ENCODE results near the gene OR7D2.
"Not testable (repeated sequence)": the region's sequence is repeated elsewhere in the genome, so short reads cannot be mapped to it uniquely, and the experiment has no call there.

Gene OR7D2

DNA sequence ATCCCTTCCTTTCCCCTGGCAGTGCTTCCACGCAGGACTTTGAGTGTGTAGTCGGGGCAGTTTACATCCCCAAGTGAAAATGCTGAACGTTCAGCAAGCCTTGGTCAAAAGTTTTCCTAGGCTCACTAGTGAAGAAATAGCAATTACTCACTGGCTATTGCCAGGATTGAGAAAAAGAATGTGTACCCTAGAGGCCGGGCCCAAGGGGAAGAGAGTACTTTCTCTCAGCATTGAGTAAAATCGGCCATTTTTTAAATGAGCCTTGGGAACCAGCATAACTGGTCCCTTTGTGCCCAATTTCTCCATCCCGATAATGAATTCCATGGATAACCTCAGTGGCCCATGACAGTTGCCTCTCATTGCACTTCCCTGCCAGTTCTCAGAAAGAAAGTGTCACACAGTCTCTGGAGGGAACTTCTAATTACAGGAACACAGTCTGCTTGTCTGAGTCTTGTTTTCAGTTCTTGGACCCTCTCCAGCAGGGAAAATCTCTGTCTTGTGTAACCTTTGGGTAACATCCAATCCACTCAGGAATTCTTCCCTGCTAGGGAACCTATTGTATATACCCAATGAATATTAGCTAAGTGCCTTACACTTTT is 7.3 kb upstream of the OR7D2 start:
- no CpG with 5 or more reads among the region's 6 CpGs for WGBS (ENCODE audit: extremely low coverage, insufficient coverage, low lambda C conversion rate)
- Histone ChIP-seq H2BK15ac (replicated peaks; ENCODE audit: low read depth) (no peak overlapping the region), H2AK5ac (ENCODE audit: low read length) (no peak overlapping the region), H3K79me2 (ENCODE audit: control insufficient read depth, insufficient read depth, low read length) (no peaks in the 10 kb centered on the region), H3K4me1 (ENCODE audit: control insufficient read depth, low read depth, low read length) (no peaks in the 10 kb centered on the region), H3K79me1 (ENCODE audit: low read length) (no peaks in the 10 kb centered on the region), H3K27ac (ENCODE audit: low read depth, low read length) (no peak overlapping the region), H3K4me3 (ENCODE audit: low read length) (no peak overlapping the region), H4K8ac (ENCODE audit: low read depth, low read length) (no peak overlapping the region), H2BK5ac (ENCODE audit: low read length) (no peak overlapping the region), H3K4me2 (ENCODE audit: low read length) (no peak overlapping the region), H3K36me3 (ENCODE audit: control insufficient read depth, insufficient read depth, low read length) (no peaks in the 10 kb centered on the region), H2BK120ac (ENCODE audit: low read depth, low read length) (no peak overlapping the region), H3K4ac (ENCODE audit: low read depth, low read length) (no peak overlapping the region), H3K9ac (ENCODE audit: low read length) (no peak overlapping the region), H3K56ac (ENCODE audit: low read length) (no peak overlapping the region), H3K23ac (ENCODE audit: low read length) (no peak overlapping the region), H3K27me3 (ENCODE audit: insufficient read depth, low read length, poor library complexity) (no peaks in the 10 kb centered on the region), H3K18ac (ENCODE audit: low read length) (no peak overlapping the region), H4K5ac (ENCODE audit: low read length) (no peak overlapping the region)
- DNase-seq, result no peak

DNA sequence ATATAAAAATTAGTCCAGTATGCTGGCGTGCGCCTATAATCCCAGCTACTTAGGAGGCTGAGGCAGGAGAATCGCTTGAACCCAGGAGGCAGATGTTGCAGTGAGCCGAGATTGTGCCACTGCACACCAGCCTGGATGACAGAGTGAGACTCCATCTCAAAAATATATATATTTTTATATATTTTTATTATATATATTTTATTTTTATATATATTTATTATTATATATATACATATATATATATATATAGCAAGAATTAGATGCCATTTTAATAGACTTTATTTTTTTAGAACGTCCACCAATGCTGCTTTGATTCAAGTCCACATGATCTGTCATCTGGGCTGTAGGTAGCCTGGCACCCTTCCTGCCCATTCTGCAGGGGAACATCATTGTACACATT is 3.5 kb upstream of the OR7D2 start:
- Histone ChIP-seq H3K79me1 (ENCODE audit: low read length) (no peaks in the 10 kb centered on the region), H2BK120ac (ENCODE audit: low read depth, low read length) (no peak overlapping the region), H2AK5ac (ENCODE audit: low read length) (no peak overlapping the region), H3K4me1 (ENCODE audit: control insufficient read depth, low read depth, low read length) (no peaks in the 10 kb centered on the region), H3K4me2 (ENCODE audit: low read length) (no peak overlapping the region), H3K79me2 (ENCODE audit: control insufficient read depth, insufficient read depth, low read length) (no peaks in the 10 kb centered on the region), H2BK5ac (ENCODE audit: low read length) (no peak overlapping the region), H3K27ac (ENCODE audit: low read depth, low read length) (no peak overlapping the region), H3K56ac (ENCODE audit: low read length) (no peak overlapping the region), H3K18ac (ENCODE audit: low read length) (no peak overlapping the region), H3K4ac (ENCODE audit: low read depth, low read length) (no peak overlapping the region), H2BK15ac (replicated peaks; ENCODE audit: low read depth) (no peak overlapping the region), H4K8ac (ENCODE audit: low read depth, low read length) (no peak overlapping the region), H3K23ac (ENCODE audit: low read length) (no peak overlapping the region), H3K36me3 (ENCODE audit: control insufficient read depth, insufficient read depth, low read length) (no peaks in the 10 kb centered on the region), H3K27me3 (ENCODE audit: insufficient read depth, low read length, poor library complexity) (no peaks in the 10 kb centered on the region), H3K9ac (ENCODE audit: low read length) (no peak overlapping the region), H3K4me3 (ENCODE audit: low read length) (no peak overlapping the region), H4K5ac (ENCODE audit: low read length) (no peak overlapping the region)
- no CpG with 5 or more reads among the region's 5 CpGs for WGBS (ENCODE audit: extremely low coverage, insufficient coverage, low lambda C conversion rate)
- no peak for DNase-seq

GRCh38 chr19:9183000-9183399 is 4.2 kb downstream of the OR7D2 start:
- H3K79me1 ChIP-seq (ENCODE audit: low read length), result no peaks in the 10 kb centered on the region
- WGBS (ENCODE audit: extremely low coverage, insufficient coverage, low lambda C conversion rate), result no CpG with 5 or more reads among the region's 17 CpGs

DNA sequence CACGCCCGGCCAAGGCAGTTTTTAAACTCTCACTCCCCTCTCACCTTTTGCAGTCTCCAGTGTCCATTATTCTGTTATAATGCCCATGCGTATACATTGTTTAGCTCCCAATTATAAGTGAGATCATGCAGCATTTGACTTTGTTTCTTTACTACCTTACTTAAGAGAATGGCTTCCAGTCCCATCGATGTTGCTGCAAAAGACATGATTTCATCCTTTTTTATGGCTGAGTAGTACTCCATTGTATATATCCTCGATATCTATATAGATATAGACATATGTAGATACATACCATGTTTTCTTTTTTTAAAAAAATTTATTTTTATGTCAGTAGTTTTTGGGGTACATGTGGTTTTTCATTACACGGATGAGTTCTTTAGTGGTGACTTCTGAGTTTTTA is 8.4 kb downstream of the OR7D2 start:
- H4K5ac ChIP-seq (ENCODE audit: low read length), result no peak overlapping the region
- H3K18ac ChIP-seq (ENCODE audit: low read length), result no peak overlapping the region
- no peak overlapping the region for H3K23ac ChIP-seq (ENCODE audit: low read length)
- no peaks in the 10 kb centered on the region for H3K4me1 ChIP-seq (ENCODE audit: control insufficient read depth, low read depth, low read length)
- no peak overlapping the region for H2BK5ac ChIP-seq (ENCODE audit: low read length)
- H3K27ac ChIP-seq (ENCODE audit: low read depth, low read length), result no peak overlapping the region
- H2BK120ac ChIP-seq (ENCODE audit: low read depth, low read length), result no peak overlapping the region
- no peak overlapping the region for H3K4me3 ChIP-seq (ENCODE audit: low read length)
- H4K8ac ChIP-seq (ENCODE audit: low read depth, low read length), result no peak overlapping the region
- no peaks in the 10 kb centered on the region for H3K79me1 ChIP-seq (ENCODE audit: low read length)
- no peak overlapping the region for H3K56ac ChIP-seq (ENCODE audit: low read length)
- H3K79me2 ChIP-seq (ENCODE audit: control insufficient read depth, insufficient read depth, low read length), result no peaks in the 10 kb centered on the region
- no peak overlapping the region for H3K4ac ChIP-seq (ENCODE audit: low read depth, low read length)
- no peaks in the 10 kb centered on the region for H3K27me3 ChIP-seq (ENCODE audit: insufficient read depth, low read length, poor library complexity)
- no CpG with 5 or more reads among the region's 6 CpGs for WGBS (ENCODE audit: extremely low coverage, insufficient coverage, low lambda C conversion rate)
- H3K9ac ChIP-seq (ENCODE audit: low read length), result no peak overlapping the region
- no peak for DNase-seq
- H2AK5ac ChIP-seq (ENCODE audit: low read length), result no peak overlapping the region
- no peak overlapping the region for H3K4me2 ChIP-seq (ENCODE audit: low read length)
- no peaks in the 10 kb centered on the region for H3K36me3 ChIP-seq (ENCODE audit: control insufficient read depth, insufficient read depth, low read length)
- H2BK15ac ChIP-seq (replicated peaks; ENCODE audit: low read depth), result no peak overlapping the region

More at GRCh38 chr19:9183000-9183399, 4.2 kb downstream of the OR7D2 start:
- H3K79me2 ChIP-seq (ENCODE audit: control insufficient read depth, insufficient read depth, low read length), result no peaks in the 10 kb centered on the region
- H3K4me1 ChIP-seq (ENCODE audit: control insufficient read depth, low read depth, low read length), result no peaks in the 10 kb centered on the region
- H3K4ac ChIP-seq (ENCODE audit: low read depth, low read length), result no peak overlapping the region
- no peak overlapping the region for H3K56ac ChIP-seq (ENCODE audit: low read length)
- no peak overlapping the region for H3K27ac ChIP-seq (ENCODE audit: low read depth, low read length)
- H3K4me3 ChIP-seq (ENCODE audit: low read length), result no peak overlapping the region
- no peak overlapping the region for H2BK120ac ChIP-seq (ENCODE audit: low read depth, low read length)
- H3K18ac ChIP-seq (ENCODE audit: low read length), result no peak overlapping the region
- H3K23ac ChIP-seq (ENCODE audit: low read length), result no peak overlapping the region
- no peak overlapping the region for H4K5ac ChIP-seq (ENCODE audit: low read length)
- no peak for DNase-seq
- no peaks in the 10 kb centered on the region for H3K27me3 ChIP-seq (ENCODE audit: insufficient read depth, low read length, poor library complexity)
- no peak overlapping the region for H3K9ac ChIP-seq (ENCODE audit: low read length)
- no peak overlapping the region for H2BK15ac ChIP-seq (replicated peaks; ENCODE audit: low read depth)
- H2AK5ac ChIP-seq (ENCODE audit: low read length), result no peak overlapping the region
- H3K36me3 ChIP-seq (ENCODE audit: control insufficient read depth, insufficient read depth, low read length), result no peaks in the 10 kb centered on the region
- no peak overlapping the region for H3K4me2 ChIP-seq (ENCODE audit: low read length)
- no peak overlapping the region for H4K8ac ChIP-seq (ENCODE audit: low read depth, low read length)
- H2BK5ac ChIP-seq (ENCODE audit: low read length), result no peak overlapping the region

DNA sequence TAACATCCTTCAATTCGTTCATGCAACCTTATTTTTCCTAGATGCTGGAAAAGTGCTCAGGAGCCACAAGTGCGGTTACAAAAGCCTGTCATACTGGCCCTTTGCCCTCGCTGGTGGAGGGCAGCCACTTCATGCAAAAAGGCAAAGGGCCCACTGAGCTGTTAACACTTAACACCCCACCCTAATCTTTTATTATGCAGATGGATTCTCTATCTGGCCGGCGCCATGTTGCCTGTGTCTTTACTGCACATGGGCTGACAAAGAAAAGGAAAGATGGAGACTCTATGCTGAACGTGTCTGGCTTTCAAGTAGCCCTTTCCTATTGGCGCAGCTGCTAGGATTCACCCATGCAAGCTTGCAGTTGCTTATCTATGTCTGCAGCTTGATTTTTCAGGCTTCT is 10.8 kb downstream of the OR7D2 start:
- H3K79me2 ChIP-seq (ENCODE audit: control insufficient read depth, insufficient read depth, low read length), result no peaks in the 10 kb centered on the region
- no peaks in the 10 kb centered on the region for H3K79me1 ChIP-seq (ENCODE audit: low read length)
- H3K9ac ChIP-seq (ENCODE audit: low read length), result no peak overlapping the region
- no peak overlapping the region for H4K5ac ChIP-seq (ENCODE audit: low read length)
- no peak overlapping the region for H3K27ac ChIP-seq (ENCODE audit: low read depth, low read length)
- WGBS (ENCODE audit: extremely low coverage, insufficient coverage, low lambda C conversion rate), result no CpG with 5 or more reads among the region's 7 CpGs
- H3K27me3 ChIP-seq (ENCODE audit: insufficient read depth, low read length, poor library complexity), result no peaks in the 10 kb centered on the region
- no peak overlapping the region for H3K18ac ChIP-seq (ENCODE audit: low read length)
- no peak overlapping the region for H3K4me3 ChIP-seq (ENCODE audit: low read length)
- H3K23ac ChIP-seq (ENCODE audit: low read length), result no peak overlapping the region
- H3K56ac ChIP-seq (ENCODE audit: low read length), result no peak overlapping the region
- no peak overlapping the region for H3K4me2 ChIP-seq (ENCODE audit: low read length)
- no peak overlapping the region for H4K8ac ChIP-seq (ENCODE audit: low read depth, low read length)
- no peaks in the 10 kb centered on the region for H3K4me1 ChIP-seq (ENCODE audit: control insufficient read depth, low read depth, low read length)
- H2AK5ac ChIP-seq (ENCODE audit: low read length), result no peak overlapping the region
- no peak overlapping the region for H2BK5ac ChIP-seq (ENCODE audit: low read length)
- H3K36me3 ChIP-seq (ENCODE audit: control insufficient read depth, insufficient read depth, low read length), result no peaks in the 10 kb centered on the region
- DNase-seq, result no peak
- H3K4ac ChIP-seq (ENCODE audit: low read depth, low read length), result no peak overlapping the region
- H2BK15ac ChIP-seq (replicated peaks; ENCODE audit: low read depth), result no peak overlapping the region
- H2BK120ac ChIP-seq (ENCODE audit: low read depth, low read length), result no peak overlapping the region

- H3K4me3 ChIP-seq (ENCODE audit: low read length); H3K4me2 ChIP-seq (ENCODE audit: low read length); H2BK120ac ChIP-seq (ENCODE audit: low read depth, low read length); DNase-seq; H3K27ac ChIP-seq (ENCODE audit: low read depth, low read length); H3K23ac ChIP-seq (ENCODE audit: low read length); H2BK5ac ChIP-seq (ENCODE audit: low read length); H3K4me1 ChIP-seq (ENCODE audit: control insufficient read depth, low read depth, low read length); H3K9ac ChIP-seq (ENCODE audit: low read length); H3K36me3 ChIP-seq (ENCODE audit: control insufficient read depth, insufficient read depth, low read length); H4K5ac ChIP-seq (ENCODE audit: low read length); H4K8ac ChIP-seq (ENCODE audit: low read depth, low read length); H3K56ac ChIP-seq (ENCODE audit: low read length); H3K18ac ChIP-seq (ENCODE audit: low read length); H2AK5ac ChIP-seq (ENCODE audit: low read length); H3K79me2 ChIP-seq (ENCODE audit: control insufficient read depth, insufficient read depth, low read length); H3K27me3 ChIP-seq (ENCODE audit: insufficient read depth, low read length, poor library complexity); H3K4ac ChIP-seq (ENCODE audit: low read depth, low read length); H3K79me1 ChIP-seq (ENCODE audit: low read length); H2BK15ac ChIP-seq (replicated peaks; ENCODE audit: low read depth): not testable (repeated sequence)
- no CpG with 5 or more reads among the region's 2 CpGs for WGBS (ENCODE audit: extremely low coverage, insufficient coverage, low lambda C conversion rate)
These were observed 19.3 kb downstream of the OR7D2 start for GRCh38 chr19:9198044-9198443.

All from mesendoderm (in vitro differentiated cells).